H9 (cell line): ENCODE measurements around the gene SLC9A6. TPM values are rescaled to one million over a fixed set of nuclear protein-coding genes. Genes with fewer than 3 reads are reported as not detected.

ENCODE experiments used
- DNase-seq: peaks from one replicate; pipeline ENCODE4 v3.0.0-alpha.2; 2017
- H2AFZ ChIP-seq: one replicate; pipeline ENCODE4 v1.6.1; 2013; ENCODE audit warnings: mild to moderate bottlenecking, low read length, control low read depth, moderate library complexity
- H2AK5ac ChIP-seq: 2 replicates; pipeline ENCODE4 v1.6.1; 2013; ENCODE audit warnings: low read length, control low read depth, mixed read lengths; ENCODE audit not compliant: insufficient read length
- H2BK120ac ChIP-seq: one replicate; pipeline ENCODE4 v1.6.1; 2013; ENCODE audit warnings: low read depth, mild to moderate bottlenecking, low read length, control low read depth, inconsistent platforms; ENCODE audit not compliant: poor library complexity, severe bottlenecking
- H2BK12ac ChIP-seq: 2 replicates; pipeline ENCODE4 v1.6.1; 2013; ENCODE audit warnings: low read length, control low read depth, mixed read lengths, low read depth; ENCODE audit not compliant: insufficient read length
- H2BK15ac ChIP-seq: 2 replicates; pipeline ENCODE4 v1.6.1; 2013; ENCODE audit warnings: low read depth, low read length, control low read depth
- H2BK20ac ChIP-seq: one replicate; pipeline ENCODE4 v1.6.1; 2013; ENCODE audit warnings: low read depth, mild to moderate bottlenecking, low read length, control low read depth, inconsistent platforms; ENCODE audit not compliant: poor library complexity, severe bottlenecking
- H2BK5ac ChIP-seq: 2 replicates; pipeline ENCODE4 v1.6.1; 2013; ENCODE audit warnings: low read length, control low read depth, mixed read lengths; ENCODE audit not compliant: insufficient read length
- H3K14ac ChIP-seq: 2 replicates; pipeline ENCODE4 v1.6.1; 2013; ENCODE audit warnings: low read length, control low read depth; ENCODE audit not compliant: insufficient read depth
- H3K18ac ChIP-seq: 2 replicates; pipeline ENCODE4 v1.6.1; 2013; ENCODE audit warnings: low read depth, mild to moderate bottlenecking, mixed read lengths, low read length, control low read depth; ENCODE audit not compliant: insufficient read length
- H3K23ac ChIP-seq: 2 replicates; pipeline ENCODE4 v1.6.1; 2013; ENCODE audit warnings: low read length, control low read depth, mixed read lengths, low read depth; ENCODE audit not compliant: insufficient read length
- H3K23me2 ChIP-seq: 2 replicates; pipeline ENCODE4 v1.6.1; 2013; ENCODE audit warnings: low read depth, mild to moderate bottlenecking, mixed read lengths, low read length, control low read depth; ENCODE audit not compliant: insufficient read length, poor library complexity, severe bottlenecking
- H3K27ac ChIP-seq: 2 replicates; pipeline ENCODE4 v1.5.1; 2013; ENCODE audit warnings: low read length, control low read depth, mixed read lengths, low read depth; ENCODE audit not compliant: insufficient read length
- H3K27me3 ChIP-seq: 2 replicates; pipeline ENCODE4 v1.6.1; 2013; ENCODE audit warnings: low read length, control low read depth, inconsistent platforms; ENCODE audit not compliant: insufficient read depth
- H3K4ac ChIP-seq: 2 replicates; pipeline ENCODE4 v1.6.1; 2013; ENCODE audit warnings: low read depth, mild to moderate bottlenecking, control low read depth, inconsistent platforms, low read length, moderate library complexity
- H3K4me1 ChIP-seq: 2 replicates; pipeline ENCODE4 v1.6.1; 2013; ENCODE audit warnings: low read length, control low read depth, inconsistent platforms; ENCODE audit not compliant: insufficient read depth
- H3K4me2 ChIP-seq: 2 replicates; pipeline ENCODE4 v1.6.1; 2013; ENCODE audit warnings: low read length, control low read depth, mixed read lengths; ENCODE audit not compliant: insufficient read length, insufficient read depth
- H3K56ac ChIP-seq: 2 replicates; pipeline ENCODE4 v1.6.1; 2013; ENCODE audit warnings: low read depth, mild to moderate bottlenecking, mixed read lengths, low read length, control low read depth; ENCODE audit not compliant: insufficient read length
- H3K79me1 ChIP-seq: 2 replicates; pipeline ENCODE4 v1.6.1; 2013; ENCODE audit warnings: low read depth, mild to moderate bottlenecking, moderate library complexity, low read length, control low read depth, inconsistent platforms; ENCODE audit not compliant: insufficient read depth, poor library complexity, severe bottlenecking
- H3K79me2 ChIP-seq: 2 replicates; pipeline ENCODE4 v1.6.1; 2013; ENCODE audit warnings: low read length, control low read depth, inconsistent platforms; ENCODE audit not compliant: insufficient read depth
- H3K9ac ChIP-seq: 2 replicates; pipeline ENCODE4 v1.6.1; 2013; ENCODE audit warnings: low read length, control low read depth, mixed read lengths; ENCODE audit not compliant: insufficient read length; ENCODE audit errors: extremely low read depth
- H3K9me3 ChIP-seq: one replicate; pipeline ENCODE4 v1.6.1; 2013; ENCODE audit warnings: low read depth, low read length, inconsistent platforms; ENCODE audit not compliant: control insufficient read depth
- H3T11ph ChIP-seq: one replicate; pipeline ENCODE4 v1.6.1; 2013; ENCODE audit warnings: mild to moderate bottlenecking, low read length, control low read depth, inconsistent platforms
- H4K20me1 ChIP-seq: one replicate; pipeline ENCODE4 v1.6.1; 2013; ENCODE audit not compliant: control insufficient read depth, insufficient read length, insufficient read depth
- H4K5ac ChIP-seq: 2 replicates; pipeline ENCODE4 v1.6.1; 2013; ENCODE audit warnings: low read depth, mild to moderate bottlenecking, mixed read lengths, low read length, control low read depth; ENCODE audit not compliant: insufficient read length
- H4K8ac ChIP-seq: replicated peaks from 2 replicates; pipeline ENCODE4 v1.6.1; 2013; ENCODE audit warnings: low read length, control low read depth, mixed read lengths, low read depth; ENCODE audit not compliant: insufficient read length
- H4K91ac ChIP-seq: 2 replicates; pipeline ENCODE4 v1.6.1; 2013; ENCODE audit warnings: low read depth, mild to moderate bottlenecking, moderate library complexity, mixed read lengths, low read length, control low read depth; ENCODE audit not compliant: insufficient read length
- H3K27ac Mint-ChIP-seq, 3 experiments: 2 replicates in 2 of 3; 3 replicates in 1 of 3; pipeline ENCODE4 v1.8.0; 2020 to 2021; ENCODE audit warnings: mixed read lengths in 3 of 3, mild to moderate bottlenecking in 1 of 3, moderate library complexity in 1 of 3
- H3K27me3 Mint-ChIP-seq: 2 replicates; pipeline ENCODE4 v1.8.0; 2021; ENCODE audit warnings: low read depth, mild to moderate bottlenecking, moderate library complexity, mixed read lengths
- H3K36me3 Mint-ChIP-seq, 3 experiments: 2 replicates in 2 of 3; 3 replicates in 1 of 3; pipeline ENCODE4 v1.8.0; 2020 to 2021; ENCODE audit warnings: low read depth in 3 of 3, mixed read lengths in 3 of 3; ENCODE audit not compliant: insufficient read depth in 1 of 3
- H3K4me1 Mint-ChIP-seq, 2 experiments: 2 replicates each; pipeline ENCODE4 v1.8.0; 2020; ENCODE audit warnings: mixed read lengths in 2 of 2
- H3K4me3 Mint-ChIP-seq, 2 experiments: 2 replicates in 1 of 2; 3 replicates in 1 of 2; pipeline ENCODE4 v1.8.0; 2020 to 2021; ENCODE audit warnings: mild to moderate bottlenecking in 2 of 2, mixed read lengths in 2 of 2, moderate library complexity in 1 of 2
- H3K9me3 Mint-ChIP-seq, 2 experiments: 2 replicates in 1 of 2; 3 replicates in 1 of 2; pipeline ENCODE4 v1.8.0; 2020; ENCODE audit warnings: mild to moderate bottlenecking in 2 of 2, mixed read lengths in 2 of 2, moderate library complexity in 1 of 2
- WGBS: extraction: QIAGEN DNeasy Blood & Tissue Kit; methylation state at CpG from one replicate; pipeline ENCODE4 v1.1.7; 2013; ENCODE audit warnings: missing lambda C conversion rate, low lambda C conversion rate, mixed read lengths; ENCODE audit not compliant: insufficient read length; ENCODE audit errors: extremely low coverage; 5-methylcytosine and 5-hydroxymethylcytosine counted together
- total RNA-seq: library from RNA; stranded (reverse); gene quantifications from 2 replicates; pipeline ENCODE4 v1.2.1, GENCODE V29; 2021
- TF ChIP-seq, protein P1 (sequence below): fragments of 200-600 bp; sonication (generic); conservative IDR thresholded peaks from 3 replicates; pipeline ENCODE4 v1.8.0; 2021; ENCODE audit warnings: antibody characterized with exemption, mild to moderate bottlenecking

The SLC9A6 gene
- total RNA-seq, 1 experiment from 2014 or later, result 12.3 TPM

DNA sequence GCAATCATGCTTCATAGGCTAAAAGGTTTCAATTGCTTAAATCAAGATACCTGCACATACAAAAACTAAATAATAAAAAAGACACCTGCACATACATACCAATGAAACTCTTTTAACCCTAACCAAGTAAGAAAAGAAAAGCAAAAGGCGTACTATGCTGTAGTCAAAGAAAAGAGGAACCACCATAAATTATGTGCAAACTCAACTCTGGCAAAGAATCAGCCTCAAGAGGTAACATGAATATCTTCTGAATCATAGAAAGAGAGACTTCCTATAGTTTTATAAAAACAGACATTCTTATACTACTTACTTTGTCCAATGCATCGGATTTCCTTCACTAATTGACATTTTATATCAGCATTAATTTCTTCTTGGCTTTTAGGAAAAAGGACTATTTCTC is 40.7 kb upstream of the SLC9A6 start:
- WGBS, result no CpG with 5 or more reads among the region's 2 CpGs
- Histone ChIP-seq H3K14ac (no peak overlapping the region), H4K20me1 (no peaks in the 10 kb centered on the region), H3K56ac (no peak overlapping the region), H3K4me2 (no peak overlapping the region), H4K91ac (no peak overlapping the region), H3K79me2 (no peaks in the 10 kb centered on the region), H2BK15ac (no peak overlapping the region), H2BK12ac (no peak overlapping the region), H2BK20ac (no peak overlapping the region), H3K27ac (no peak overlapping the region), H3K9me3 (peaks cover 23% of the 10 kb centered on the region), H2AK5ac (no peak overlapping the region), H3K23me2 (no peaks in the 10 kb centered on the region), H3K4ac (no peak overlapping the region), H4K5ac (no peak overlapping the region), H3T11ph (no peak overlapping the region), H3K23ac (no peak overlapping the region), H4K8ac (no peak overlapping the region), H2BK5ac (no peak overlapping the region), H3K79me1 (no peaks in the 10 kb centered on the region), H2AFZ (no peak overlapping the region), H3K27me3 (no peaks in the 10 kb centered on the region), H3K18ac (no peak overlapping the region), H2BK120ac (no peak overlapping the region), H3K4me1 (no peaks in the 10 kb centered on the region), H3K9ac (no peak overlapping the region)
- no peak for DNase-seq
- Mint-ChIP-seq H3K36me3 (peaks cover 2 to 13% (median 4%) of the 10 kb centered on the region in 3 experiments; a peak in 2 of 7 replicates), H3K9me3 (peaks cover 67 to 76% of the 10 kb centered on the region in 2 experiments), H3K4me1 (no peaks in the 10 kb centered on the region), H3K4me3 (no peak overlapping the region), H3K27me3 (no peaks in the 10 kb centered on the region), H3K27ac (no peak overlapping the region)
- TF ChIP-seq, protein P1, sequence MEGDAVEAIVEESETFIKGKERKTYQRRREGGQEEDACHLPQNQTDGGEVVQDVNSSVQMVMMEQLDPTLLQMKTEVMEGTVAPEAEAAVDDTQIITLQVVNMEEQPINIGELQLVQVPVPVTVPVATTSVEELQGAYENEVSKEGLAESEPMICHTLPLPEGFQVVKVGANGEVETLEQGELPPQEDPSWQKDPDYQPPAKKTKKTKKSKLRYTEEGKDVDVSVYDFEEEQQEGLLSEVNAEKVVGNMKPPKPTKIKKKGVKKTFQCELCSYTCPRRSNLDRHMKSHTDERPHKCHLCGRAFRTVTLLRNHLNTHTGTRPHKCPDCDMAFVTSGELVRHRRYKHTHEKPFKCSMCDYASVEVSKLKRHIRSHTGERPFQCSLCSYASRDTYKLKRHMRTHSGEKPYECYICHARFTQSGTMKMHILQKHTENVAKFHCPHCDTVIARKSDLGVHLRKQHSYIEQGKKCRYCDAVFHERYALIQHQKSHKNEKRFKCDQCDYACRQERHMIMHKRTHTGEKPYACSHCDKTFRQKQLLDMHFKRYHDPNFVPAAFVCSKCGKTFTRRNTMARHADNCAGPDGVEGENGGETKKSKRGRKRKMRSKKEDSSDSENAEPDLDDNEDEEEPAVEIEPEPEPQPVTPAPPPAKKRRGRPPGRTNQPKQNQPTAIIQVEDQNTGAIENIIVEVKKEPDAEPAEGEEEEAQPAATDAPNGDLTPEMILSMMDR, result no peak
